Mucosa of gallbladder (tissue), 1 donor: ENCODE data around the gene ENPP7. TPM values are rescaled to one million over a fixed set of nuclear protein-coding genes. Genes with fewer than 3 reads are reported as not detected.

Experiments used
- DNase-seq: peaks from one replicate; pipeline ENCODE4 v3.0.0-alpha.2; 2020; ENCODE audit warnings: low spot score
- total RNA-seq: library from RNA; stranded (reverse); gene quantifications from one replicate; pipeline ENCODE4 v1.2.1, GENCODE V29; 2021
- donor health status: DM: no; HTN: no; CAD: no.

ENPP7 gene
- total RNA-seq, 1 donor from 2014 or later: 0.23 TPM

- peak; percentile 69 for DNase-seq
Observed at GRCh38 chr17:79777894-79778503, 47.3 kb downstream of the ENPP7 start, which contains the start of gene CBX2. TSS of gene CBX2 (plus strand) at chr17:79778148. CDS start at chr17:79778236, 88 bp downstream.

GRCh38 chr17:79778504-79779083 lies 47.9 kb downstream of the ENPP7 start:
- DNase-seq: no peak

- DNase-seq: no peak
Observed at GRCh38 chr17:79779084-79779529, 48.4 kb downstream of the ENPP7 start.

GRCh38 chr17:79779661-79780365 lies 49.1 kb downstream of the ENPP7 start:
- no peak for DNase-seq

- DNase-seq: no peak
Observed at GRCh38 chr17:79781012-79781650, 50.4 kb downstream of the ENPP7 start.

GRCh38 chr17:79781736-79782575 lies 51.2 kb downstream of the ENPP7 start:
- DNase-seq: no peak

GRCh38 chr17:79783891-79784290 lies 53.1 kb downstream of the ENPP7 start:
- DNase-seq: no peak

- no peak for DNase-seq
Observed at GRCh38 chr17:79784353-79785016, 53.7 kb downstream of the ENPP7 start.

- no peak for DNase-seq
Observed at GRCh38 chr17:79785017-79785899, 54.5 kb downstream of the ENPP7 start.

GRCh38 chr17:79785900-79786810 lies 55.4 kb downstream of the ENPP7 start:
- no peak for DNase-seq

GRCh38 chr17:79786930-79787643 lies 56.3 kb downstream of the ENPP7 start:
- DNase-seq: no peak

- DNase-seq: no peak
Observed at GRCh38 chr17:79788455-79788854, 57.7 kb downstream of the ENPP7 start.

- DNase-seq: no peak
Observed at GRCh38 chr17:79788989-79789942, 58.5 kb downstream of the ENPP7 start.

- no peak for DNase-seq
Observed at GRCh38 chr17:79789943-79790804, 59.4 kb downstream of the ENPP7 start.

GRCh38 chr17:79790805-79791734 lies 60.3 kb downstream of the ENPP7 start:
- no peak for DNase-seq
